Fibroblast of mammary gland (primary cell): ENCODE data around the gene EPB42.

Experiments used
- DNase-seq: peaks from one replicate; pipeline ENCODE4 v3.0.0-alpha.2; 2010; ENCODE audit warnings: low read depth
- H3K4me3 ChIP-seq: 2 replicates; pipeline ENCODE4 v1.5.1; 2011; ENCODE audit warnings: low read depth, mild to moderate bottlenecking, low read length, moderate library complexity; ENCODE audit not compliant: control insufficient read depth
- CTCF ChIP-seq: conservative IDR thresholded peaks from 2 replicates; pipeline ENCODE4 v1.5.1; 2011; ENCODE audit warnings: low read depth, low read length, inconsistent platforms; ENCODE audit not compliant: control insufficient read depth, insufficient read depth

EPB42 gene

GRCh38 chr15:43196760-43197548 is 23.9 kb downstream of the EPB42 start:
- H3K4me3 ChIP-seq: no peak overlapping the region
- no peak for DNase-seq
- TF ChIP-seq CTCF: no peak

GRCh38 chr15:43194795-43195194 is 26.0 kb downstream of the EPB42 start:
- H3K4me3 ChIP-seq: no peak overlapping the region
- TF ChIP-seq CTCF: no peak
- no peak for DNase-seq

- no peak for DNase-seq
- H3K4me3 ChIP-seq: no peak overlapping the region
- no peak for TF ChIP-seq CTCF
Observed at GRCh38 chr15:43193710-43194109, 27.1 kb downstream of the EPB42 start.

- H3K4me3 ChIP-seq: no peak overlapping the region
- no peak for TF ChIP-seq CTCF
- DNase-seq: no peak
Observed at GRCh38 chr15:43190178-43190577, 30.6 kb downstream of the EPB42 start.

- H3K4me3 ChIP-seq: no peak overlapping the region
- no peak for DNase-seq
- TF ChIP-seq CTCF: no peak
Observed at GRCh38 chr15:43189296-43189695, 31.5 kb downstream of the EPB42 start.

- no peak overlapping the region for H3K4me3 ChIP-seq
- TF ChIP-seq CTCF: peak; percentile 76
- DNase-seq: peak; percentile 70
Observed at GRCh38 chr15:43187544-43188155, 33.2 kb downstream of the EPB42 start.
